KOPT-K1 (cell line): ENCODE measurements around the gene COL1A1.

ENCODE experiments used
- H3K27ac ChIP-seq: fragments of 200-600 bp; sonication (generic); 2 replicates; pipeline ENCODE4 v1.5.1; 2016; ENCODE audit warnings: antibody characterized with exemption, mild to moderate bottlenecking, low read depth, low read length; ENCODE audit not compliant: poor library complexity, severe bottlenecking
- H3K36me3 ChIP-seq: fragments of 200-600 bp; sonication (generic); 2 replicates; pipeline ENCODE4 v1.5.1; 2017; ENCODE audit warnings: antibody characterized with exemption, mild to moderate bottlenecking, low read length, moderate library complexity; ENCODE audit not compliant: insufficient read depth
- H3K9me3 ChIP-seq: fragments of 200-600 bp; sonication (generic); 2 replicates; pipeline ENCODE4 v1.5.1; 2017; ENCODE audit warnings: antibody characterized with exemption, low read length, mild to moderate bottlenecking; ENCODE audit not compliant: insufficient read depth, poor library complexity, severe bottlenecking

COL1A1 gene

GRCh38 chr17:50201276-50201854 is at the start of gene COL1A1:
COL1A1 (minus strand) TSS chr17:50201631; CDS start chr17:50201513, 118 bp downstream.
- no peak within 1 kb of the TSS for H3K27ac ChIP-seq
- H3K9me3 ChIP-seq, result no peaks in the 10 kb centered on the region
- no peaks in the 10 kb centered on the region for H3K36me3 ChIP-seq

DNA sequence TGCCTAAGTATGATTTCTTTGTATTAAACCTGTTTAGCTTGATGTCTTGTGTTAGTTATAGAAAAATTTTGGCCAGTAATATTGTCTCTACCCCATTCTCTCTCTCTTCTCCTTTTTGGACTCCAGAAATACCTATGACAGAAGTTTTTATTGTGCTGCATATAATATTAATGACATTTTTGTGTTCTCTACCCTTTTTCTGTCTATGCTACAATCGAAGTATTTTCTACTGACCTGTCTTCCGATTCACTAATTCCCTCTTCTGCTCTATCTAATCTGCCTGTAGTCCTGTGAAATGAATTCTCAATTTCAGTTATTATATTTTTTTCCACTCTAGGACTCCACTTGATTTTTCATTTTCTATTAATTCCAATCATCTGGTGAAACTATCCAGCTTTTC is 46.8 kb upstream of the COL1A1 start:
- Histone ChIP-seq H3K9me3 (peaks cover 22% of the 10 kb centered on the region), H3K27ac (no peak overlapping the region), H3K36me3 (no peaks in the 10 kb centered on the region)

DNA sequence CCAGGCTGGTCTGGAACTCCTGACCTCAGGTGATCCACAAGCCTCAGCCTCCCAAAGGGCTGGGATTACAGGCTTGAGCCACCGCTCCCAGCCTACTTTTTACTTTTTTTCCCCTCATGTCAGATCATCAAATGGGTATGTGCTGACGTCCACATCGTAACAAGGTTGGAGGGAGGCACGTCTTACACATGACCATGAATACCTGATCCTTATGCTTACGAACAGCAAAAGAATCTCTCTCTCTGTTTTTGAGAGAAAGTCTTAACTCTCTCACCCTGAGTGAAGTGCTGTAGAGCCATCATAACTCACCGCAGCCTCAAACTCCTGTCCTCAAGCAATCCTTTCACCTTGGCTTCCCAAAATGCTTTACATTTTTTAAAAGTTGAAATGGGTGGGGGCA is 43.3 kb upstream of the COL1A1 start:
- Histone ChIP-seq H3K27ac (no peak overlapping the region), H3K9me3 (peaks cover 22% of the 10 kb centered on the region), H3K36me3 (no peaks in the 10 kb centered on the region)

DNA sequence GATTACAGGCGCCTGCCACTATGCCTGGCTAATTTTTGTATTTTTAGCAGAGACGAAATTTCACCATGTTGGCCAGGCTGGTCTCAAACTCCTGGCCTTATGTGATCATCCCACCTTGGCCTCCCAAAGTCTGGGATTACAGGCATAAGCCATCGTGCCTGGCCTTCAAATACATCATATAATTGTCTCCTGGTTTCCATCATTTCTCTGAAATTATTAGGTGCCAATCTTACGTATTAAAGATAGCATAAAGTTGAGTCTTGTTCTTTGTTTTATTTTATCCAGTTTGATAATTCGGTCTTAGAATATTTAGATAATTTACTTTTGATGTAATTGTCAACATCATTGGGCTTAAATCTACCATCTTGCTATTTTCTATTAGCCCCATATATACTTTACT is 40.0 kb upstream of the COL1A1 start:
- H3K9me3 ChIP-seq, result no peaks in the 10 kb centered on the region
- no peaks in the 10 kb centered on the region for H3K36me3 ChIP-seq
- H3K27ac ChIP-seq, result no peak overlapping the region

GRCh38 chr17:50240851-50241250 is 39.4 kb upstream of the COL1A1 start:
- Histone ChIP-seq H3K36me3 (no peaks in the 10 kb centered on the region), H3K27ac (no peak overlapping the region), H3K9me3 (no peaks in the 10 kb centered on the region)

GRCh38 chr17:50239937-50240336 is 38.5 kb upstream of the COL1A1 start:
- no peaks in the 10 kb centered on the region for H3K36me3 ChIP-seq
- no peak overlapping the region for H3K27ac ChIP-seq
- H3K9me3 ChIP-seq, result peaks cover 4% of the 10 kb centered on the region

DNA sequence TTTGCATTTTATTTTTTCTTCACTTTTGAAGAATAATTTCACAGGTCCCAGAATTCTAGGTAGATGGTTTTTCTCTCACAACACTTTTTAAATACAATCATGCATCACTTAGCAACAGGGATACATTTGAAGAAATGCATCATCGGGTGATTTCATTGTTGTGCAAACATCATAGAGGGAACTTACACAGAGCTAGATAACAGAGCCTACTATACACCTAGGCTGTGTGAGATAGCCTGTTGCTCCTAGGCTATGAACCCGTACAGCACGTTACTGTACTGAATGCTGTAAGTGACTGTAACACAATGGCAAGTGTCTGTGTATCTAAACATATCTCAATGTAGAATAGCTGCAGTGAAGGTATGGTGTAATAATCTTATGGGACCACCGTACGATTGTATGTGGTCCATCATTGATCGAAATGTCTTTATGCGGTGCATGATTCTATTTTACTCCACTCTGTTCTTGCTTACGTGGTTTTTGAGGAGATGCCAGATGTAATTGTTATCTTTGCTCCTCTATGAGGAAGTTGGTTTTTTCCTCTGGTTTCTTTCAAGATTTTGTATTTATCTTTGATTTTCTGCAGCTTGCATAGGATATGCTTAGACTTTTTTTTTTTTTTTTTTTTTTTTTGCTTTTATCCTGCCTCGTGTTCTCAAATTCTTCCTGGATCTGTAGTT is 37.3 kb upstream of the COL1A1 start:
- Histone ChIP-seq H3K9me3 (peaks cover 16% of the 10 kb centered on the region), H3K27ac (no peak overlapping the region), H3K36me3 (no peaks in the 10 kb centered on the region)

- H3K9me3 ChIP-seq, result peaks cover 17% of the 10 kb centered on the region
- H3K36me3 ChIP-seq, result no peaks in the 10 kb centered on the region
- H3K27ac ChIP-seq, result no peak overlapping the region
Measured at GRCh38 chr17:50237901-50238300, 36.5 kb upstream of the COL1A1 start.

DNA sequence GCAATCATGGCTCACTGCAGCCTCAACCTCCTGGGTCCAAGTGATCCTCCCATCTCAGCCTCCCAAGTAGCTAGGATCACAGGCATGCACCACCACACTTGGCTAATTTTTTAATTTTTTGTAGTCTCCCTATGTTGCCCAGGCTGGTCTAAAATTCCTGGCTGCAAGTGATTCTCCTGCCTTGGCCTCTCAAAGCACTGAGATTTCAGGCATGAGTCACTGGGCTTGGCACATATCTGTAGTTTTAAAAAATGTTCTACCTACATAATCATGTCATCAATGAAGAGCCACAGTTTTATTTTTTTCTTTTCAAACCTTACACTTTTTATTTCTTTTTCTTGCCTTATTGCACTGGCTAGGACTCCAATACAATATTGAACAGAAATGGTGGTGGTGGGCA is 33.1 kb upstream of the COL1A1 start:
- Histone ChIP-seq H3K36me3 (no peaks in the 10 kb centered on the region), H3K9me3 (peaks cover 17% of the 10 kb centered on the region), H3K27ac (no peak overlapping the region)

DNA sequence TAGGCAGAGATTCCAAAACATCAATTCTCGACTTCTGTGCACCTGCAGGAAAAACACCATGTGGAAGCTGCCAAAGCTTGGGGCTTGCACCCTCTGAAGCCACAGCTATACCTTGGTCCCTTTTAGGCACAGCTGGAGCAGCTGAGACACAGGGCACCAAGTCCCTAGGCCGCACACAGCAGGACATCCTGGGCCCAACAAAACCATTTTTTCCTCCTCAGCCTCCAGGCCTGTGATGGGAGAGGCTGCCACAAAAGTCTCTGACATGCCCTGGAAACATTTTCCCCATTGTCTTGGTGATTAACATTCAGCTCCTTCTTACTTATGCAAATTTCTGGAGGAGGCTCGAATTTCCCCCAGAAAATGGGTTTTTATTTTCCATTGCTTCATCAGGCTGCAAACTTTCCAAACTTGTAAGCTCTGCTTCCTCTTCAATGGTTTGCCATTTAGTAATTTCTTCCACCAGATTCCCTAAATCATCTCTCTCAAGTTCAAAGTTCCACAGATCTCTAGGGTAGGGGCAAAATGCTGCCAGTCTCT is 24.3 kb upstream of the COL1A1 start:
- H3K9me3 ChIP-seq, result peaks cover 27% of the 10 kb centered on the region
- no peaks in the 10 kb centered on the region for H3K36me3 ChIP-seq
- no peak overlapping the region for H3K27ac ChIP-seq

GRCh38 chr17:50222922-50223321 is 21.5 kb upstream of the COL1A1 start:
- Histone ChIP-seq H3K27ac (no peak overlapping the region), H3K36me3 (no peaks in the 10 kb centered on the region)

DNA sequence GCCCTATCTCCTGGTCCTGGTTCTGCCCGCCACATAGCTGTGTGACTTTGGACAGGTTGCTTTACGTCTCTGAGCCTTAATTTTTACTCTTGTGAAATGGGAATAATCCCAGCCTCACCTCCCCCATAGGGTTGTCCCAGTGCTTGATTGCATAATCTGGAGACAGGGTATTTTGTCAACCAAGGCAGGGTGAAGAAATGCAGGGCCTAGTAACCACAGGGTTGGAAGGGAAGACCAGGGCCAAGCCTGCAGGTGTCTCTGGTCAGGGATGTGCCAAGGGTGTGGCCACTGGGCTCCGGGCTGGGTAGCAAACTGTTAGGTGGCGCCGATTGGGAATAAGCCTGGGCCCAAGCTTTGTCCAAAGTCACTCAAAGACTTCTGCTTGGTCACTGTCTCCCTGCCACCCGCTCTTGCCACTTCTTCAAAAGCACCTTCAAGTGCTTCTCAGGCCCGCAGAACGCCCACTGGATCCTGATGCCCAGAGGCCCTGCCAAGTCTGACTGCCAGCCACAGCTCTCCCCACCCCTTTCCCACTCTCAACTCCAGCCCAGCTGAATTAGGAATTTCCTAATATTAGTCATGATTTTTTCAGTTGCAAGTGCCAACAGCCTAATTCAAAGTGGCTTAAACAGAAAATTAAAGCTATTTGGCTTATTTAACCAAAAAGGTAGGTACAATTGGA is 20.6 kb upstream of the COL1A1 start:
- H3K27ac ChIP-seq, result peak overlapping the region; percentile 30
- H3K36me3 ChIP-seq, result no peaks in the 10 kb centered on the region
- peaks cover 24% of the 10 kb centered on the region for H3K9me3 ChIP-seq

More at GRCh38 chr17:50222922-50223321, 21.5 kb upstream of the COL1A1 start:
- peaks cover 27% of the 10 kb centered on the region for H3K9me3 ChIP-seq

DNA sequence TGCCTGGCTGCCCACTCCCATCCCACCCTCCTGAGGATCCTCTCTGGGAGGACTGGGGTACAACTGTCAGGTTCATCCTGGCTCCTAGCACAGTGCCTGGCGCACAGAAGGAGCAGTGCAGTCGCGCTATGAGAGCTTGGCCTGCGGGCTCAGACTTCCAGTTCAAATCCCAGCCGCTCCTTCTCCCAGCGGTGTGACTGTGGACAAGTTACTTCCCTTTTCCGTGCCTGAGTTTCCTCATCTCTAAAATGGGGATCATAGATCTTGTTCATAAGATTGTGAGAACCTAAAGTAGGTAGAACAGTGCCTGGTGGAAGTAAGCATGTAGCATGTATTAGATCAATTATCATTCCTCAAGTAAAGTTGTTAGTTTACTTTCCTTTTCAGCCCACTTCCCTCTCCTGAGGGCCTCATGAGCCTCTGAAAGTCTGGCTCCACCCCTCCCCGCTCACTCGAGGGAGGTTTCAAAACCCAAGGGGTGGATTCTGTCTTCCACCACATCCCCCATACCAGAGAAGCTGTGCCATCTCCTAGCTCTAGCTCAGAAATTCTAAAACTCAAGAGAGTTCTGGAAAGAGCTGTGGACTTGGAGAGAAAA is 19.9 kb upstream of the COL1A1 start:
- Histone ChIP-seq H3K36me3 (no peaks in the 10 kb centered on the region), H3K9me3 (peaks cover 18% of the 10 kb centered on the region), H3K27ac (peak overlapping the region; percentile 30)

DNA sequence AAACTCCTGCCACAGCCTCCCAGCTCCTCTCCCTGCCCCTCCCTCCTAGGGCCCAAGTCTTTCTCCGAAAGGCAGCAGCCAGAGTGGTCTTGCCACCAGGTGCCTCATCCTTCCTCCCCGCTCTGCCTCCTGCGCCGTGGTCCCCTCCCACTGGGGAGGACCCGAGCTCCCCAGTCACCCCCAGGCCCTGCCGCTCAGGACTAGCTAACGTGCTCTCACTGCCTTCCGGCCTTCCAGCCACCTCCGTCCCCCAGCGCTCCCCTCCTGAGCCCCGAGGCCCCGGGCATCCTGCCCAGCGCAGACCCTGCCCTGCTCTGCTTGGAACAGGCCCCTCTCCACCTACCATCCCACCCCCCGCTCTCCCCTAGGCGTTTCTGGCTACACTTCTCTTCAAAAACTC is 19.4 kb upstream of the COL1A1 start:
- H3K27ac ChIP-seq, result peak overlapping the region; percentile 30
- peaks cover 15% of the 10 kb centered on the region for H3K9me3 ChIP-seq
- no peaks in the 10 kb centered on the region for H3K36me3 ChIP-seq

DNA sequence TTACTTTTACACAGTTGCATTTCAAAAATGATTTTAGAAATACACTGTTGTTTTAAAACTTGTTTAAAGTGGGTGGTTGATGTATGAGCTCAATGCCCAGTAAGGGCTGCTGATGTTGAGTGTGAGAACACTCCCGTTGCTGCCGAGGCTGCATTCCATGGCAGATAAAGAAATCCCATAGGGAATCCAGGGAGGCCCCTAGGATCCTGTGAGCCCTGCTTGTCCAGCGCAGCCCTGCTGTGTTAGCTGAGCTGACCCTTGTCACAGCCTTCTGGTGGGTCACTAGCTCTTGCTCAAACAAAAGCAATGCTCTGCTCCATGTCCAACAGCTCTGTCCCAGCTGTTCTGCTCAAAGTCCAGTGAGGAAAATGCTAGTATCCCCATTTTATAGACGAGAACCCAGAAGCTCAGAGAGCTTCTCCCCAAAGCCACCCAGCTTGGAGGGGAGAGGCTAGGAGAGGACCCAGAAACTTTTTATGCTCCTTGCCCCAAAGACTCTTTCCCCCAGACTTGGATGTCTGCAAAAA is 18.6 kb upstream of the COL1A1 start:
- Histone ChIP-seq H3K27ac (no peak overlapping the region), H3K9me3 (peaks cover 7% of the 10 kb centered on the region), H3K36me3 (no peaks in the 10 kb centered on the region)
